Ovary (tissue), 9 donors: Measurements from ENCODE around the gene USH2A. TPM values are rescaled to one million over a fixed set of nuclear protein-coding genes. Genes with fewer than 3 reads are reported as not detected.

ENCODE experiments used
- DNase-seq, 5 donors: peaks; one replicate each; pipeline ENCODE4 v3.0.0-alpha.2; 2019 to 2020
- H3K27ac ChIP-seq, 2 donors: fragments of 200-600 bp; one replicate each; pipeline versions ENCODE4 v1.5.1 to v1.8.0; 2019 to 2022
- H3K27me3 ChIP-seq: fragments of 200-600 bp; one replicate; pipeline ENCODE4 v1.8.0; 2022
- H3K36me3 ChIP-seq: fragments of 200-600 bp; sonication (generic); one replicate; pipeline ENCODE4 v1.5.1; 2019
- H3K4me1 ChIP-seq: one replicate; pipeline ENCODE4 v1.8.1; 2013; ENCODE audit warnings: mild to moderate bottlenecking, moderate library complexity; ENCODE audit not compliant: insufficient read depth
- H3K4me3 ChIP-seq: fragments of 200-600 bp; sonication (generic); one replicate; pipeline ENCODE4 v1.5.1; 2017
- H3K9me3 ChIP-seq, 2 donors: fragments of 200-600 bp in 1 of 2; sonication (generic) in 1 of 2; one replicate each; pipeline versions ENCODE4 v1.5.1 to v1.8.1; 2013 to 2019; ENCODE audit warnings: mild to moderate bottlenecking in 1 of 2, moderate library complexity in 1 of 2
- CTCF ChIP-seq, 3 donors: fragments of 450-650 bp in 2 of 3; fragments of 200-600 bp in 1 of 3; IDR thresholded peaks; one replicate each; pipeline versions ENCODE4 v1.5.1 to v1.8.0; 2016 to 2022; ENCODE audit warnings: antibody characterized with exemption in 3 of 3, mild to moderate bottlenecking in 1 of 3
- EP300 ChIP-seq: sonication (generic); formaldehyde crosslinking; IDR thresholded peaks from one replicate; pipeline ENCODE4 v1.6.1; 2017; ENCODE audit warnings: antibody characterized with exemption
- POLR2A ChIP-seq: fragments of 450-650 bp; IDR thresholded peaks from one replicate; pipeline ENCODE4 v1.6.1; 2017; ENCODE audit warnings: antibody characterized with exemption, mild to moderate bottlenecking, moderate library complexity
- WGBS, 3 donors: extraction: QIAGEN DNeasy Blood & Tissue Kit in 1 of 3; methylation state at CpG; one replicate each; pipeline versions ENCODE4 v1.1.5 to v1.1.7; 2013 to 2017; 5-methylcytosine and 5-hydroxymethylcytosine counted together
- intact Hi-C, 4 donors: fragments of 100-400 bp; cut with DNase I; formaldehyde crosslinking; loops; one replicate each; pipeline versions ENCODE4 v1.11.0 to v1.15.1; 2022 to 2023
- polyA plus RNA-seq, 2 donors: library from polyadenylated mRNA; stranded (reverse); fragments of 200-250 nt in 1 of 2; fragments of 350-450 nt in 1 of 2; fragmentation: Illumina TruSeq in 1 of 2; extraction: RNeasy Lipid Tissue Mini Kit (QIAGEN cat#74804) in 1 of 2; gene quantifications; one replicate each; pipeline ENCODE4 v1.2.3, GENCODE V29; 2013 to 2014
- total RNA-seq, 7 donors: library from RNA; depleted of rRNA in 2 of 7; stranded (reverse); fragments of >200 nt in 2 of 7; fragmentation: NEBNext Ultra II Directional in 3 of 7; extraction: Animal tissue kit (Norgen Biotek cat#: 25700) in 3 of 7; gene quantifications; one replicate each; pipeline versions ENCODE4 v1.1.0 to v1.2.4, GENCODE V29; 2016 to 2023
- donor health status: DM: no; HTN: no; CAD: no; lungs with moderate emphysema.
- donor health status: DM: no; HTN: no; CAD: no.
- donor health status: Bipolar disorder and iron deficiency.
- donor health status: DM: yes; HTN: yes; CAD: no.
- donor health status: DM: no; HTN: no; CAD: no.
- donor health status: DM: yes; HTN: yes; CAD: no.

The USH2A gene
- total and polyA plus RNA-seq, 9 donors, result 0.01 to 0.11 TPM; not detected in 7

- intact Hi-C loops, result no loop called here
- Histone ChIP-seq H3K27ac (no peak overlapping the region), H3K36me3 (no peaks in the 10 kb centered on the region), H3K9me3 (no peaks in the 10 kb centered on the region), H3K27me3 (no peaks in the 10 kb centered on the region), H3K4me3 (no peak overlapping the region), H3K4me1 (no peaks in the 10 kb centered on the region)
- TF ChIP-seq CTCF (IDR thresholded peaks at IDR 0.05), result no peak
- no peak for TF ChIP-seq EP300
- no peak for TF ChIP-seq POLR2A
- no peak for DNase-seq
- WGBS, 3 donors, result 69 to 75% (median 74%) methylated on average over 3 of the region's 3 CpGs
Observed at GRCh38 chr1:216390956-216391355, 32.3 kb downstream of the USH2A start.

GRCh38 chr1:216389774-216390173, 33.5 kb downstream of the USH2A start:
- no peak for TF ChIP-seq CTCF (IDR thresholded peaks at IDR 0.05)
- TF ChIP-seq EP300, result no peak
- no peak for TF ChIP-seq POLR2A
- intact Hi-C loops, result no loop called here
- H3K4me1 ChIP-seq, result no peaks in the 10 kb centered on the region
- no peaks in the 10 kb centered on the region for H3K36me3 ChIP-seq
- H3K9me3 ChIP-seq, result no peaks in the 10 kb centered on the region
- no peaks in the 10 kb centered on the region for H3K27me3 ChIP-seq
- H3K4me3 ChIP-seq, result no peak overlapping the region
- no peak for DNase-seq
- H3K27ac ChIP-seq, result no peak overlapping the region

GRCh38 chr1:216388558-216388957, 34.7 kb downstream of the USH2A start:
- H3K4me1 ChIP-seq, result no peaks in the 10 kb centered on the region
- no peaks in the 10 kb centered on the region for H3K27me3 ChIP-seq
- no peak for DNase-seq
- TF ChIP-seq EP300, result no peak
- no peak for TF ChIP-seq CTCF (IDR thresholded peaks at IDR 0.05)
- no peak for TF ChIP-seq POLR2A
- H3K9me3 ChIP-seq, result no peaks in the 10 kb centered on the region
- H3K27ac ChIP-seq, result no peak overlapping the region
- H3K4me3 ChIP-seq, result no peak overlapping the region
- intact Hi-C loops, result no loop called here
- WGBS, 3 donors, result 12 to 18% (median 17%) methylated on average over 2 of the region's 2 CpGs
- H3K36me3 ChIP-seq, result no peaks in the 10 kb centered on the region

- H3K36me3 ChIP-seq, result no peaks in the 10 kb centered on the region
- TF ChIP-seq CTCF (IDR thresholded peaks at IDR 0.05) (no peak), POLR2A (no peak), EP300 (no peak)
- intact Hi-C loops, result no loop called here
- no peak overlapping the region for H3K27ac ChIP-seq
- DNase-seq, result no peak
- H3K4me3 ChIP-seq, result no peak overlapping the region
- no peaks in the 10 kb centered on the region for H3K9me3 ChIP-seq
- no peaks in the 10 kb centered on the region for H3K4me1 ChIP-seq
- 64 to 80% (median 69%) methylated on average over 2 of the region's 2 CpGs for WGBS, 3 donors
- no peaks in the 10 kb centered on the region for H3K27me3 ChIP-seq
Observed at GRCh38 chr1:216387782-216388181, 35.5 kb downstream of the USH2A start.

GRCh38 chr1:216379441-216379840, 43.8 kb downstream of the USH2A start:
- TF ChIP-seq CTCF (IDR thresholded peaks at IDR 0.05), result no peak
- no peak for TF ChIP-seq POLR2A
- no peak for TF ChIP-seq EP300
- H3K36me3 ChIP-seq, result no peaks in the 10 kb centered on the region
- WGBS, 3 donors, result 80 to 90% (median 84%) methylated on average over 1 of the region's 1 CpG
- no peak overlapping the region for H3K27ac ChIP-seq
- no peak for DNase-seq
- no peaks in the 10 kb centered on the region for H3K4me1 ChIP-seq
- H3K9me3 ChIP-seq, result no peaks in the 10 kb centered on the region
- H3K4me3 ChIP-seq, result no peak overlapping the region
- intact Hi-C loops, result no loop called here
- no peaks in the 10 kb centered on the region for H3K27me3 ChIP-seq
